Bronchial smooth muscle cell (primary cell): ENCODE data around the gene FBXL3. TPM values are rescaled to one million over a fixed set of nuclear protein-coding genes. Genes with fewer than 3 reads are reported as not detected.

ENCODE experiments used
- total RNA-seq: library from RNA; depleted of rRNA; stranded (reverse); fragments of >200 nt; gene quantifications from 2 replicates; pipeline ENCODE4 v1.2.1, GENCODE V29; 2014

Gene FBXL3
- total RNA-seq: 51.0 and 54.1 TPM in 2 replicates

GRCh38 chr13:77026861-77027621 is at the start of gene FBXL3:
TSS of gene FBXL3 (minus strand) at chr13:77027159. CDS start at chr13:77021860, 5,299 bp downstream.

GRCh38 chr13:76991796-76992547 is 35.0 kb downstream of the FBXL3 start, which contains the start of gene CLN5:
TSS of gene CLN5 (plus strand) at chr13:76992081. CDS start at chr13:76992099, 18 bp downstream.

Other genes with a start within 250 kb of the FBXL3 start
- gene KCTD12, start 140.8 kb downstream of the FBXL3 start, total RNA-seq: 37.8 and 46.6 TPM in 2 replicates
- gene ACOD1, start 78.6 kb downstream of the FBXL3 start, total RNA-seq: under 0.01 TPM in 1 of 2 replicates, not detected in the other
- gene CLN5, start 35.1 kb downstream of the FBXL3 start, total RNA-seq: 29.1 and 38.5 TPM in 2 replicates